Fibroblast of mammary gland (primary cell): Measurements from ENCODE around the gene EWSR1.

Source experiments
- DNase-seq: peaks from one replicate; pipeline ENCODE4 v3.0.0-alpha.2; 2010; ENCODE audit warnings: low read depth
- H3K4me3 ChIP-seq: 2 replicates; pipeline ENCODE4 v1.5.1; 2011; ENCODE audit warnings: low read depth, mild to moderate bottlenecking, low read length, moderate library complexity; ENCODE audit not compliant: control insufficient read depth
- TF ChIP-seq, protein P1 (sequence below): conservative IDR thresholded peaks from 2 replicates; pipeline ENCODE4 v1.5.1; 2011; ENCODE audit warnings: low read depth, low read length, inconsistent platforms; ENCODE audit not compliant: control insufficient read depth, insufficient read depth

The EWSR1 gene

DNA sequence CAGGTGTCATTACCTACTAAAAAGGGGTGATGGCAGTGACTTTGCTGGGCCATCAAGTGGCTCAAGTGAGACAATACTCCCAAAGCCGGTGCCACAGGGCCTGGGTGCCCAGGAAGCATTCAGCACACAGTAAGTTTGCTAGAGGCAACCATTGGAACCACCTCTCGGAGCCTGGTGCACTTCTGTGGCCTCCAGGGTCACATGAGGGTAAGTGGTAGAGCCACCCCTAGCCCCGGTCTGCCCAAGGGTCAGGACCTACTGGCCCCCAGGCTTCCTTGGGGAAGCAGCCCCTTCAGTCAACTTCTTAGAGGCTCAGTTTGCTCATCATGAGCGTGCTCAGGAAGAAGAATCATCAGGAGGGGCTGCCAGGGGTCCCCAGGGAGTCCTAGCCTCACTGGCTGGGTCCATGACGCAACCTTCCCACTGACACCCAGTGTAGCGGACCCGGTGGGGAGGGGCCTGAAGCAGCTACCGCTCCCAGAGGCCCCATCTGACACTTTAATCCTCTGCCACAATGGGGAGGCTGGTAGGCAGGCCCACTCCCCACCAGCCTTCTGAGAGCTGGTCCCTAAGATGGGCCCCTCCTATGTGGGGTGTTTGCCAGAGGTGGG, 64.9 kb downstream of the EWSR1 start:
- TF ChIP-seq, protein P1, sequence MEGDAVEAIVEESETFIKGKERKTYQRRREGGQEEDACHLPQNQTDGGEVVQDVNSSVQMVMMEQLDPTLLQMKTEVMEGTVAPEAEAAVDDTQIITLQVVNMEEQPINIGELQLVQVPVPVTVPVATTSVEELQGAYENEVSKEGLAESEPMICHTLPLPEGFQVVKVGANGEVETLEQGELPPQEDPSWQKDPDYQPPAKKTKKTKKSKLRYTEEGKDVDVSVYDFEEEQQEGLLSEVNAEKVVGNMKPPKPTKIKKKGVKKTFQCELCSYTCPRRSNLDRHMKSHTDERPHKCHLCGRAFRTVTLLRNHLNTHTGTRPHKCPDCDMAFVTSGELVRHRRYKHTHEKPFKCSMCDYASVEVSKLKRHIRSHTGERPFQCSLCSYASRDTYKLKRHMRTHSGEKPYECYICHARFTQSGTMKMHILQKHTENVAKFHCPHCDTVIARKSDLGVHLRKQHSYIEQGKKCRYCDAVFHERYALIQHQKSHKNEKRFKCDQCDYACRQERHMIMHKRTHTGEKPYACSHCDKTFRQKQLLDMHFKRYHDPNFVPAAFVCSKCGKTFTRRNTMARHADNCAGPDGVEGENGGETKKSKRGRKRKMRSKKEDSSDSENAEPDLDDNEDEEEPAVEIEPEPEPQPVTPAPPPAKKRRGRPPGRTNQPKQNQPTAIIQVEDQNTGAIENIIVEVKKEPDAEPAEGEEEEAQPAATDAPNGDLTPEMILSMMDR = no peak
- H3K4me3 ChIP-seq = no peak overlapping the region

DNA sequence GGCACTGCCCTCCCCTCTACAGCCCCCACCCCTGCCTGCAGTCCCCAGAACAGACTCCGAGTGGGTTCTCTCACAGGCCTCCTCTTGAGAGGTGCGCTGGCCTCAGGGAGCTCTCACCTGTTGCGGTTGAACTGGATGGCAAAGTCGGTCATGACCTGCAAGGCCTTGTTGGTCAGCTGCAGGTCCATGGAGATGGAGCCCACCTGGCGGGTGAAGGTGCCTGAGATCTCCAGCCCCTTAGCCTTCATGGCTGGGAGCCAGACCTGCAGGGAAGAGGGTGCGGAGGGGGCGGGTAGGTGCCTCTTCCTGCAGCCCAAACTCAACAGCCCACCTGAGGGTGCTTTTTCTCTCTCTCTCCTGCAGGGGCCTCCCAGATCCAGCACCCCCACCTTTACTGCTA, 66.1 kb downstream of the EWSR1 start:
- TF ChIP-seq, protein P1 = no peak
- no peak overlapping the region for H3K4me3 ChIP-seq

More for the DNA sequence above, 64.9 kb downstream of the EWSR1 start:
- peak; percentile 8 for DNase-seq

DNA sequence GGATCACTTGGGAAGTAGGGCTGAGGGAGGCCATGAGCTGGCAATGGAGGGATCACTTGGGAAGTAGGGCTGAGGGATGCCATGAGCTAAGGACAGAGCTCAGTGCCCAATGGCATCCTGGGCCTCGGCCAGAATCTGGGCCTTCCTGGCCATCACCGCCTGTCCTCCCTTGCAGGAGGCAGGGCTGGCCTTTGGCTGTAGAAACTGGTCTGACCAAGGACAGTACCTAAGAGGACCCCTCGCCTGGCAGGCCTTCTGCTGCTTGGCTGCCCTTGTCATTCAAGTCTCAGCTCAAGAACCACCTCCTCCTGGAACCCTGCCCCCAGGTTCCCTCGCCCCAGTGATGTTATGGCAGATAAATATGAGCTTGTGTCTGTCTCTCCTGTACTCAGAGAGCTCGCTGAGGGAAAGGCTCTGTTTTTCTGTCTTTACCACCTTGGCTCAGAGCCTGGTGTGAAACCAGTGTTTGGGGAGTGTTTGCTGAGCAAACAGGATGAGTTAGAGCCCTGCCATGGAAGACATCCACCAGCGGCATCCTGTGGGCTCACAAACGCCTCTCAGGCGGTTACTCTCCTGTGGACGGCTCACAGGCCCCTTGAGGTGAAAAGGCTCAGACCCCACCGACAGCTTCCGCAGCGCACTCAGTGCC, 66.8 kb downstream of the EWSR1 start:
- TF ChIP-seq, protein P1 = no peak
- DNase-seq = no peak
- no peak overlapping the region for H3K4me3 ChIP-seq

More for the DNA sequence above, 66.1 kb downstream of the EWSR1 start:
- no peak for DNase-seq

DNA sequence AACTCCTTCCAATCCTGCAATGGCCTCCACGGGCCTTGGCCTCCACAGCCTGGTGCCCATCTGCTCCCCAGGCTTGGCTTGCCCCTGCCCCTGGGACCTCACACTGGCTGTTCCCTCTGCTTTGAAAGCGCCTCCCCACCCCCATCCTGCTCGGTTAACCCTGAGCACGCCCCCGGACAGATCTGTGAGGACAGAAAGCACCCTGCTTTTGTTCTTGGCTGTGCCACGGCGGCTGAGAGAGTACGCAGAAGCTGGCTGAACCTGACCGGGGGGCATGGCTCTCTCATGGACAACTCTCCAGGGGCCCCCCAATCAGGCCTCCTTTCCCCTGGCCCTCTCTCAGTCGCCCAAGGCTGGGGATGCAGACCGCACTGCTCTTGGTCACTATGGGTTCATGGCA, 67.6 kb downstream of the EWSR1 start:
- TF ChIP-seq, protein P1 = no peak
- H3K4me3 ChIP-seq = no peak overlapping the region
- DNase-seq = no peak

DNA sequence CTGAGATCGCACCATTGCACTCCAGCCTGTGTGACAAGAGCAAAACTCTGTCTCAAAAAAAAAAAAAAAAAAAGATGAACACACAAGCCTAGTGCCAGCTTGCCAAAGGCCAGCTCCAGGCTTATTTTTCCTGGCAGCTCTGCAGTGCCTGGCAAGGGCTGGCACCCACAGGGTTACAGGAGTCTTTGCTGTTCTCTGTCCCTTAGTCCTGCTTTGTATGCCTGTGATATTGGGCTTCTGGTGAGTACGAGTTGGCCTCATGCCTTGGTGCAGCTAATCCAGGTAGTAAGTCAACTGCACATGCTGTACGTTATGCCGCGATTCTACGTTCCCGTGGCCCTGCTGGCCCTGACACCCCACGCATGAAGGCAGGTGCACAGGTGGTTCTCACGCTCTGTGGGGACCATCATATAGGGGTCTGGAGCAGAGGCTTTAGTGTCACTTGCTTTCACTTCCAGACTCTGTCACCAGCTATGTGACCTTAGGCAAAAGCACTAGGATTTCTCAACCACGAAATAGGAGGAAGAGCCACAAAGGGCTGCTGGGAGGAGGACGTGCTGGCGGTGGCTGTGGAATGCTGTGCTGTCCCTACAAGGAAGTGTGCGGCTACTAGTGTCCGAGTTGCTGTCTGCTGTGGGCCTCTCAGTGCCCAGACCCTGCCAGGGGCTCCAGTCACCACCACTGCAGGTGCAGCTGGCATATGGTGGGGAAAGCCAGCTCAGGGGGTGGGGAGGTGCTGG, 68.9 kb downstream of the EWSR1 start:
- TF ChIP-seq, protein P1 = no peak
- no peak for DNase-seq
- no peak overlapping the region for H3K4me3 ChIP-seq

DNA sequence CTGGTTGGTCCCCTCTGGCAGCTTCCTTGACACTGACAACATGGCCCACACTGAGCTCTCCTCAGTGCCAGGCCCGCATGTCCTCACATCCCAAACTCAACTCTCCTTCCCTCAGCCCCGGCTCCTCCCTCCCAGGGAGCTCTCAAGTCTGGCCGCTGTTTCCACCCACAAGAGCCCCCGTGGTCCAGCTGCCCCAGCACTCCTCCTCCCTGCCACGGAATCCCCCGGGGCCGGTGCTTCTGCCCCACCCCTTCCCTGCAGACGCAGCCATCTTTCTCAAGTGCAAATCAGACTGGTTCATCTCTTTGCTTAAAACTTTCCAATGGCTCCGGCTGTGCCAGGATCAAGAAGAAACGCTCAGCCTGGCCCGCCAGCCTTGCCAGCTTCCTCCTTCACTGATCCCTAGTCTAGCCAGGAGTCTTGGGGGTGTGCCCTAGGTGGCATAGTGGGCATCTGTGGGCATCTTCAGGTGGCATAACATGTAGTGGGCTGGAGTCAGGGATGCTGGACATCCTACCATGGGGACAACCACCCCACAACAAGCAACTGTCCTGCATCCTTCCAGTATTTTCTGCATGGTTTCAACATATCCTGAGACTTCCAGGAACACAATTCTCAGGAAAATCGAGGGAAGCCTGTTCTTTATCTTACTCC, 69.7 kb downstream of the EWSR1 start:
- no peak overlapping the region for H3K4me3 ChIP-seq
- TF ChIP-seq, protein P1 = no peak

More for the DNA sequence above, 69.7 kb downstream of the EWSR1 start:
- no peak for DNase-seq
